Measurements from ENCODE around the gene PAPPA2.

PAPPA2 gene

DNA sequence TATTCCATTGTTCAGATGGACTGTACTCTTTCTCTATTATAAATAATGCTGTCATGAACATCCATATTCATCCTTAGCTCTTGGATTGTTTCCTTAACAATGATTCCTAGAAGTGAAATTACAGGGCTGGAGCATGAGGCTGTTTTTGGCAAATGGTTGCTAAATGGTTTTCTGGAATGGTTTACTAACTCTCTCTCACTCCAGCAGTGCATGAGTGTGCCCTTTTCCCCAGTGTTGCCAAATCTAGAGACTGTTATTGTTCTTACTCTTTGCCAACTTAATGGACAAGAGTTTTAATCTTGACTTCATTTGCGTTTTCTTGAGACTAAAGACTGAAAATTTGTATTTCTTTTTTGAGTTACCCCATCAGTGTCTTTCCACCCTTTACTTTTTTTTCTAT, 113.0 kb downstream of the PAPPA2 start:
- DNase-seq (ENCODE audit: insufficient read length, low spot score): no peak
- no peak for FAIRE-seq
- no peak for TF ChIP-seq POLR2A (IDR thresholded peaks at IDR 0.05; ENCODE audit: low read depth, low read length)

DNA sequence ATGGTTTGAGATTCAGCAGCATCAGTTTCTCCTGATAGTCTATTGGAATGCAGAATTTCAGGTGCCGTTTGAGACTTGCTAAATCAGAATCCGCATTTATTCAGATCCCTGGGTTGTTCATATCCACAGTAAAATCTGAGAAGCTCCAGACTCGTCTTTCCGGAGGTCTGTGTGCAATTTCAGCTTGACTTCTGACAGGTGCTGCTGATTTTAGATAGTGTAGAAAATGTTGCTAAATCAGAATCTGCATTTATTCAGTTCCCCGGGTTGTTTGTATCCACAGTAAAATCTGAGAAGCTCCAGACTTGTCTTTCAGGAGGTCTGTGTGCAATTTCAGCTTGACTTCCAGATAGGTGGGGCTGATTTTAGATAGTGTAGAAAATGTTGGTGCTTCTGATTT, 113.7 kb downstream of the PAPPA2 start:
- TF ChIP-seq POLR2A (IDR thresholded peaks at IDR 0.05; ENCODE audit: low read depth, low read length): no peak
- FAIRE-seq (no peak), DNase-seq (ENCODE audit: insufficient read length, low spot score) (no peak)

GRCh38 chr1:176577646-176578197, 114.7 kb downstream of the PAPPA2 start:
- no peak for TF ChIP-seq POLR2A (IDR thresholded peaks at IDR 0.05; ENCODE audit: low read depth, low read length)
- DNase-seq (ENCODE audit: insufficient read length, low spot score): no peak
- FAIRE-seq: no peak

- no peak for TF ChIP-seq POLR2A (IDR thresholded peaks at IDR 0.05; ENCODE audit: low read depth, low read length)
- DNase-seq (ENCODE audit: insufficient read length, low spot score) (no peak), FAIRE-seq (no peak)
These were observed 116.1 kb downstream of the PAPPA2 start for GRCh38 chr1:176579087-176579486.

DNA sequence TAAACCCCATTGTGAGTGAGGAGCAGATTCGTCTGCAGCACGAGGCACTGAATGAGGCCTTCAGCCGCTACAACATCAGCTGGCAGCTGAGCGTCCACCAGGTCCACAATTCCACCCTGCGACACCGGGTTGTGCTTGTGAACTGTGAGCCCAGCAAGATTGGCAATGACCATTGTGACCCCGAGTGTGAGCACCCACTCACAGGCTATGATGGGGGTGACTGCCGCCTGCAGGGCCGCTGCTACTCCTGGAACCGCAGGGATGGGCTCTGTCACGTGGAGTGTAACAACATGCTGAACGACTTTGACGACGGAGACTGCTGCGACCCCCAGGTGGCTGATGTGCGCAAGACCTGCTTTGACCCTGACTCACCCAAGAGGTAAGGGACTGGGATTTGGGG, 132.2 kb downstream of the PAPPA2 start:
- FAIRE-seq (no peak), DNase-seq (ENCODE audit: insufficient read length, low spot score) (no peak)
- no peak for TF ChIP-seq POLR2A (IDR thresholded peaks at IDR 0.05; ENCODE audit: low read depth, low read length)

DNA sequence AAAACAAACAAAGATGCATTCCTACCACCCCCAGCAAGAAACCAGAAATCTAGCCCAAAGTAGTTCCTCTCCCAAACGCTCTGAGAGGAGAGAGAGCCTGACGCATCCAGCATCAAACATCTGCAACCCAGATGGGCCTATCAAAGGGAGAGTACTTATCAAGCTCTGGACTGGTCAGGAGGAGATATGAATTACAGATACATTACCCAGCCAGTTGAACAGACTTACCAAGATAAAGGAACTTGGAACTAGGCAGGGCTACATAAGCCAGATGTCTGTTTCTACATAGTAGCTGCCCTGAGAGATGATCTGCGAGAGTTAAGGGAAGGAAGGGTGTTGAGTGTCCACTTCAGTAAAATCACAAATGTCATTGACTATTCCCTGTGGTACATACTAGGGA, 138.4 kb downstream of the PAPPA2 start:
- DNase-seq (ENCODE audit: insufficient read length, low spot score) (no peak), FAIRE-seq (no peak)
- TF ChIP-seq POLR2A (IDR thresholded peaks at IDR 0.05; ENCODE audit: low read depth, low read length): no peak

DNA sequence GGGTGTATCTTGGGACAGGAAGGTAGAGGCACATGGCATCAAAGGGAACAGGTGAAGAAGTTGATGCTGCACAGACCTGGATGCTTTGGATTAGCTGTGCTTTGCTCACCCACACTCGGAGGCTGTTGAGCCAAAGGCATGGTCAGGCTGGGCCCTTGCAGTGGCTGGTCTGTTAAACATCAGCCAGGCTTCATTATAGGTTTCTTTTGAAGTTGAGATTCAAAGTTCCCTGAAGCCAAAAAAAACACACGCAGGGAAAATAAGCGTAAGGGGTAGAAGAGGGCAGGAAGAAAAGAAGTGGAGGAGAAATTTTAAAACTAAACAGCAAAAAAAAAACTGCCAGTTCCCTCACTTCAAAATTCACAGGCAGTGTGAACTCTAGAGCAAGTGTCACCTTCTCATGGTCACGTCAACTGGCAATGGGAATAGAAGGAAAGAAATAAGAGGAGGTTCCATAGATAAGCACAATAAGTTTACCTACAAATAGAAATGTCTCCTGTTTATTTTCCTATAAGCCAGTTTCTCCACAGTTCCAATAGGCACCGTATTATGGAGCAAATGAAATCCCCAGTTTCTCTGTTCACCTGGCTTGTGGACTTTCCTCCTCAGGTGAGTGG, 139.5 kb downstream of the PAPPA2 start:
- FAIRE-seq (no peak), DNase-seq (ENCODE audit: insufficient read length, low spot score) (no peak)
- no peak for TF ChIP-seq POLR2A (IDR thresholded peaks at IDR 0.05; ENCODE audit: low read depth, low read length)

DNA sequence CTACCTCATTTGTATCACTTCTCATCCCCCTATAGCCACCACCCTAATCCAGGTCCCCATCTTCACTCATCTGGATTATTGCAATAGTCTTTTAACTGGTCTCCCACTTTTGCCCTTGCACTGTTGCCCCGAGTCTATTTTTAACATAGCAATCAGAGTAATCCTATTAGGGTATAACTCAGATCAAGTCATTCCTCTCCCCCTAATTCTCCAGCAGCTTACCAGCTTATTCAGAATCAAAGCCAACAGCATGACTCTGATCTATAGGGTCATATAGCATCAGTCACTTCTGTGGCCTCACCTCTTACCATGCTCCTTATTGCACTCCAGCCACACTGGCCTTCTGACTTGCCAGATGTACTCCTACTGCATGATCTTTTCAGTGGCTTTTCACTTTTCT, 140.7 kb downstream of the PAPPA2 start:
- FAIRE-seq (no peak), DNase-seq (ENCODE audit: insufficient read length, low spot score) (no peak)
- TF ChIP-seq POLR2A (IDR thresholded peaks at IDR 0.05; ENCODE audit: low read depth, low read length): no peak

- FAIRE-seq (no peak), DNase-seq (ENCODE audit: insufficient read length, low spot score) (no peak)
- TF ChIP-seq POLR2A (IDR thresholded peaks at IDR 0.05; ENCODE audit: low read depth, low read length): no peak
These were observed 141.5 kb downstream of the PAPPA2 start for GRCh38 chr1:176604461-176604860.

DNA sequence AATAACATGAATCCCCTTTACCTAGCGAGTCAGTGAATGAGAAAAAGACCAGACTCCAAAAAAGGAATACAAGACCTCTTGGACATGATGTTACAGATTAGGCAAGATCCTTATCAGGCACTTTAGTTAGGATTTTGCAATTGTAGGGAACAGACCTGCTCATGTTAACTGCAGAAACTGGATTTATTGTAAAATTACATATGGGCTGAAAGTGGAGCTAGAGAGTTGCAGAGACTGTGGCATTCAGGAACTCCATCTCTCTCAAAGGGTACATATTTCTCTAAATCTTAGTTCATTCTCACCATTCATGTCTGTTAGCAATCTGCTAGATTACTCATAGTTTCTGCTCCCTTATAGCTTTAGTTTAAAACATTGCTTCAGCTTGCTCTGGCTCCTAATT, 142.2 kb downstream of the PAPPA2 start:
- FAIRE-seq: no peak
- no peak for DNase-seq (ENCODE audit: insufficient read length, low spot score)
- TF ChIP-seq POLR2A (IDR thresholded peaks at IDR 0.05; ENCODE audit: low read depth, low read length): no peak

- TF ChIP-seq POLR2A (IDR thresholded peaks at IDR 0.05; ENCODE audit: low read depth, low read length): no peak
- no peak for DNase-seq (ENCODE audit: insufficient read length, low spot score)
- FAIRE-seq: no peak
These were observed 146.8 kb downstream of the PAPPA2 start for GRCh38 chr1:176609556-176610408.

GRCh38 chr1:176612791-176613190, 149.8 kb downstream of the PAPPA2 start:
- TF ChIP-seq POLR2A (IDR thresholded peaks at IDR 0.05; ENCODE audit: low read depth, low read length): no peak
- DNase-seq (ENCODE audit: insufficient read length, low spot score): no peak
- FAIRE-seq: no peak

DNA sequence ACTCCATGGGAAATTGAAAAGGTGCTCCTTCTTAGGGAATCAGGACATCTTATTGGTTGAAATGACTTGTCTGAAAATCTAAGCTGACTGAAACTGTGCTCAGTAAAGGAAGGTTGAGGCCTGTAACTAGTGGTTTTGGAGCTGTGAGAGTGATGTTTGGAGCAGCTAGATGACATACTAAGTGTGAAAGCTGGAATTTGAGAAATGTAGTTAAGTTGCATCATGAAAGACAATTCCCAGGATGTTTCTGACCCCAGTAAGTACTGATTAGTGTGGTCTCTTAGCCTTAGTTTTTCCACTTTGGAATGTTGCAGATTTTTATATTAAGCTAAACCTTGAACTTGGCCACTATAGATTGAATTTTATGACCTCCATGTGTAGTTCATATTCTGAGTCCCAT, 154.9 kb downstream of the PAPPA2 start:
- DNase-seq (ENCODE audit: insufficient read length, low spot score) (no peak), FAIRE-seq (no peak)
- TF ChIP-seq POLR2A (IDR thresholded peaks at IDR 0.05; ENCODE audit: low read depth, low read length): no peak

DNA sequence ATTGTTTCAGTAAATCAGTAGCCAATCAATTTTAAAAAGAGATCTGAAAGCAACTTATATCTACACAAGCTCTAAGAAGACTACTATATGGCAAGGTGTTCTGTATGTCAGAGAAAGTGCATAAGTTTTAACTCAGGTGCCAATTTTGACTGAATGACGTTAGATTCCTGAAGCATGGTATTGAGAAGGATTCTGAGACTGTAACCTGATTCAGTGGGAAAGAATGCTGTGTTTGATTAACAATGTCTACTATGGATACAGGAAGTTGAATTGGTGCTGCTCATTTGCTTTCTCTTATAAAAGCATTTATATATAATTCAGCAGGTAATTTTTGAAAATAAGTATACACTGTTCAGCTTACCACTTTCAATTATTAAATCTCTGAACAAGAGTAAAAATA, 156.3 kb downstream of the PAPPA2 start:
- FAIRE-seq: no peak

GRCh38 chr1:176625365-176625764, 162.4 kb downstream of the PAPPA2 start:
- FAIRE-seq: no peak
- DNase-seq (ENCODE audit: insufficient read length, low spot score): no peak
- no peak for TF ChIP-seq POLR2A (IDR thresholded peaks at IDR 0.05; ENCODE audit: low read depth, low read length)

More for the DNA sequence above, 156.3 kb downstream of the PAPPA2 start:
- DNase-seq (ENCODE audit: insufficient read length, low spot score): no peak
- no peak for TF ChIP-seq POLR2A (IDR thresholded peaks at IDR 0.05; ENCODE audit: low read depth, low read length)

Measured in H54 (cell line).